IMR-90 (cell line): ENCODE results near the gene NLRP1. TPM values are rescaled to one million over a fixed set of nuclear protein-coding genes. Genes with fewer than 3 reads are reported as not detected.

Experiments
- ATAC-seq: fragments of 200-7000 bp; cut with Tn5 transposase; 2 replicates; pipeline ENCODE4 v1.9.1; 2020; ENCODE audit warnings: low read depth, mild to moderate bottlenecking, moderate library complexity
- BruUV-seq: library from RNA; stranded (reverse); fragments of 400-500 nt; replicated peaks from 2 replicates; lab custom pipeline; 2021; lab: Mats Ljungman, UMichigan
- CTCF ChIA-PET: fragments of 300-600 bp; formaldehyde crosslinking; extraction: SDS; loops from one replicate; lab custom pipeline; 2021; ENCODE audit warnings: antibody characterized with exemption; lab: Yijun Ruan, JAX
- POLR2A ChIA-PET: fragments of 300-600 bp; sonication (Branson Sonifier 250); formaldehyde crosslinking; loops from one replicate; lab custom pipeline; 2022; ENCODE audit warnings: antibody characterized with exemption; ENCODE audit not compliant: unreplicated experiment; lab: Charles Lee
- DNase-seq: peaks from one replicate; pipeline ENCODE4 v3.0.0; 2013
- H2AFZ ChIP-seq: replicated peaks from 2 replicates; pipeline ENCODE3; 2013; ENCODE audit warnings: low read length, mild to moderate bottlenecking; ENCODE audit not compliant: poor library complexity
- H2AK5ac ChIP-seq: 2 replicates; pipeline ENCODE4 v1.6.1; 2013; ENCODE audit warnings: low read depth, low read length, inconsistent platforms
- H2AK9ac ChIP-seq: replicated peaks from 2 replicates; pipeline ENCODE3; 2013; ENCODE audit warnings: mild to moderate bottlenecking, low read depth, low read length, moderate library complexity; ENCODE audit not compliant: poor library complexity
- H2BK120ac ChIP-seq: 2 replicates; pipeline ENCODE4 v1.6.1; 2013; ENCODE audit warnings: low read depth, low read length, inconsistent platforms
- H2BK15ac ChIP-seq: 3 replicates; pipeline ENCODE4 v1.6.1; 2013; ENCODE audit warnings: low read depth, low read length, inconsistent platforms
- H2BK20ac ChIP-seq: 2 replicates; pipeline ENCODE4 v1.6.1; 2013; ENCODE audit warnings: low read depth, mild to moderate bottlenecking, inconsistent platforms, low read length, moderate library complexity
- H2BK5ac ChIP-seq: 2 replicates; pipeline ENCODE4 v1.6.1; 2013; ENCODE audit warnings: mild to moderate bottlenecking, low read depth, low read length, inconsistent platforms; ENCODE audit not compliant: poor library complexity, severe bottlenecking
- H3K14ac ChIP-seq: replicated peaks from 2 replicates; pipeline ENCODE4 v1.6.1; 2013; ENCODE audit warnings: low read depth, low read length, inconsistent platforms
- H3K18ac ChIP-seq: 2 replicates; pipeline ENCODE4 v1.6.1; 2013; ENCODE audit warnings: low read depth, low read length, control low read depth
- H3K23ac ChIP-seq: 2 replicates; pipeline ENCODE4 v1.6.1; 2013; ENCODE audit warnings: low read depth, low read length, inconsistent platforms
- H3K27ac ChIP-seq: 2 replicates; pipeline ENCODE4 v1.5.1; 2013; ENCODE audit warnings: mild to moderate bottlenecking, control low read depth, low read length; ENCODE audit not compliant: insufficient read depth
- H3K27me3 ChIP-seq: 2 replicates; pipeline ENCODE4 v1.6.1; 2013; ENCODE audit warnings: low read length; ENCODE audit not compliant: control insufficient read depth, insufficient read depth
- H3K36me3 ChIP-seq: 2 replicates; pipeline ENCODE4 v1.6.1; 2013; ENCODE audit warnings: low read length, mixed read lengths; ENCODE audit not compliant: control insufficient read depth, insufficient read depth
- H3K4ac ChIP-seq: 2 replicates; pipeline ENCODE4 v1.6.1; 2013; ENCODE audit warnings: low read depth, low read length, inconsistent platforms
- H3K4me1 ChIP-seq: 2 replicates; pipeline ENCODE4 v1.6.1; 2013; ENCODE audit warnings: low read length, mixed read lengths; ENCODE audit not compliant: control insufficient read depth, insufficient read depth
- H3K4me2 ChIP-seq: 2 replicates; pipeline ENCODE4 v1.6.1; 2013; ENCODE audit warnings: low read depth, mild to moderate bottlenecking, control low read depth, low read length, moderate library complexity
- H3K4me3 ChIP-seq: 2 replicates; pipeline ENCODE4 v1.5.1; 2013; ENCODE audit warnings: low read depth, mild to moderate bottlenecking, control low read depth, low read length, moderate library complexity; ENCODE audit not compliant: insufficient read depth
- H3K56ac ChIP-seq: 2 replicates; pipeline ENCODE4 v1.6.1; 2013; ENCODE audit warnings: low read length, inconsistent platforms; ENCODE audit not compliant: insufficient read depth; ENCODE audit errors: extremely low read depth
- H3K79me1 ChIP-seq, 2 experiments: 2 replicates each; pipeline ENCODE4 v1.6.1; 2013; ENCODE audit warnings: low read length in 2 of 2, inconsistent platforms in 1 of 2, low read depth in 1 of 2
- H3K9ac ChIP-seq: 2 replicates; pipeline ENCODE4 v1.6.1; 2013; ENCODE audit warnings: low read depth, low read length, control low read depth
- H3K9me1 ChIP-seq: 2 replicates; pipeline ENCODE4 v1.6.1; 2013; ENCODE audit warnings: low read length, inconsistent platforms; ENCODE audit not compliant: insufficient read depth
- H3K9me3 ChIP-seq: 2 replicates; pipeline ENCODE4 v1.6.1; 2013; ENCODE audit warnings: low read length; ENCODE audit not compliant: control insufficient read depth, insufficient read depth
- H4K20me1 ChIP-seq: 2 replicates; pipeline ENCODE4 v1.6.1; 2013; ENCODE audit warnings: low read length, inconsistent platforms; ENCODE audit not compliant: insufficient read depth
- H4K5ac ChIP-seq: 2 replicates; pipeline ENCODE4 v1.6.1; 2013; ENCODE audit warnings: mild to moderate bottlenecking, low read depth, low read length, control low read depth
- H4K8ac ChIP-seq, 2 experiments: 2 replicates each; pipeline ENCODE4 v1.6.1; 2013; ENCODE audit warnings: low read depth in 2 of 2, low read length in 2 of 2, control low read depth in 1 of 2, inconsistent platforms in 1 of 2
- H4K91ac ChIP-seq: 2 replicates; pipeline ENCODE4 v1.6.1; 2013; ENCODE audit warnings: low read depth, low read length, inconsistent platforms; ENCODE audit not compliant: insufficient read depth
- FOS ChIP-seq: fragments of 150-350 bp; IDR thresholded peaks from 2 replicates; pipeline ENCODE4 v1.6.1; 2016; ENCODE audit warnings: low read depth, low read length
- MXI1 ChIP-seq: IDR thresholded peaks from 2 replicates; pipeline ENCODE4 v1.6.1; 2012; ENCODE audit warnings: low read depth, mild to moderate bottlenecking, low read length, moderate library complexity, borderline replicate concordance
- dilution Hi-C: fragments of 300-500 bp; cut with HindIII; formaldehyde crosslinking; loops from one replicate; pipeline ENCODE4 v1.14.3; 2018; ENCODE audit warnings: low sequenced_read_pairs; ENCODE audit not compliant: unreplicated experiment
- in situ Hi-C: fragments of 300-500 bp; cut with MboI; formaldehyde crosslinking; loops from 3 replicates; pipeline ENCODE4 v1.14.3; 2019; ENCODE audit warnings: low sequenced_read_pairs, inconsistent platforms, mixed read lengths
- intact Hi-C: fragments of 100-400 bp; cut with micrococcal nuclease; formaldehyde crosslinking; loops from 2 replicates; pipeline ENCODE4 v1.10.0; 2022
- polyA plus RNA-seq, 3 experiments: library from polyadenylated mRNA; depleted of rRNA; stranded (reverse); fragments of >200 nt; gene quantifications; 2 replicates each; pipeline ENCODE4 v1.2.3, GENCODE V29; 2012; ENCODE audit warnings: low replicate concordance in 1 of 3
- total RNA-seq: library from RNA; depleted of rRNA; stranded (reverse); fragments of >200 nt; gene quantifications from 2 replicates; pipeline ENCODE4 v1.2.3, GENCODE V29; 2012

NLRP1 gene
- total and polyA plus RNA-seq, 2 of the 4 experiments (the other 2 are of a cell fraction) = 134 to 340 TPM

DNA sequence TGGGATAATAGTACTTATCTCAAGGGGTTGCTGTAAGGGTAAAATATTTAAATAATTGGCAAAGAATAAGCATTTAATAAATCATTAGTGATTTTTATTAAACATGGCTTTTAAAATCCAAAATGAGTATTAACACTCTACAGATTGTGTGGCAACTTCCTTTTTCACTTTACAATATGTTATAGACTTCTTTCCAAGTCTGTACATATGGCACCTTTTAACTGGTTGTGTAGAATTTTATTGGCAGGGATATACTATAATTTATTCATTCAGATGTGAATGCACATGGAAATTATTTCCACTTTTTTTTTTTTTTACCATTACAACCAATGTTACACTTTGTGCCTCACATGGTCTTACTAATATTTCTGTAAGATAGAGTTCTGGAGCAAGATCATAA lies 15.7 kb upstream of the NLRP1 start:
- no peak for ATAC-seq
- in situ Hi-C loops = no loop called here
- Histone ChIP-seq H3K79me1 (no peaks in the 10 kb centered on the region), H3K23ac (no peak overlapping the region), H3K36me3 (no peaks in the 10 kb centered on the region), H3K27ac (no peak overlapping the region), H4K8ac (no peak overlapping the region), H3K4me1 (no peaks in the 10 kb centered on the region), H3K9me1 (no peaks in the 10 kb centered on the region), H3K4me2 (no peak overlapping the region), H4K20me1 (no peaks in the 10 kb centered on the region), H3K4me3 (no peak overlapping the region), H2BK20ac (no peak overlapping the region), H3K4ac (no peak overlapping the region), H2AFZ (no peak overlapping the region), H3K18ac (no peak overlapping the region), H2BK120ac (no peak overlapping the region), H3K27me3 (peaks cover 29% of the 10 kb centered on the region), H2AK9ac (no peak overlapping the region), H4K91ac (no peak overlapping the region), H3K9ac (no peak overlapping the region), H3K14ac (no peak overlapping the region), H3K9me3 (no peaks in the 10 kb centered on the region), H2AK5ac (no peak overlapping the region), H4K5ac (no peak overlapping the region), H2BK5ac (no peak overlapping the region), H3K56ac (no peak overlapping the region), H2BK15ac (no peak overlapping the region)
- BruUV-seq = no TSS peak
- ChIA-PET POLR2A (interaction anchor here (0.6 kb wide), 1 partner anchor 64 kb away, joined by 3 read pairs; no protein-coding TSS in a partner anchor), CTCF (no interaction called here)
- DNase-seq = no peak
- intact Hi-C loops = loop anchor here (5.0 kb wide), 1 partner anchor 92 kb away; no protein-coding TSS in a partner anchor
- dilution Hi-C loops = no loop called here
- TF ChIP-seq FOS (no peak), MXI1 (no peak)
